Lung (tissue), 12 donors: ENCODE data around the gene KCNK2. TPM values are rescaled to one million over a fixed set of nuclear protein-coding genes. Genes with fewer than 3 reads are reported as not detected.

ENCODE experiments used
- ATAC-seq: fragments of 200-7000 bp; cut with Tn5 transposase; one replicate; pipeline ENCODE4 v1.9.1; 2020; ENCODE audit warnings: moderate number of reproducible peaks; ENCODE audit not compliant: insufficient read depth, low FRiP score
- DNase-seq, 3 donors: peaks; one replicate each; pipeline ENCODE4 v3.0.0-alpha.2; 2013 to 2017
- H3K27ac ChIP-seq, 2 donors: one replicate each; pipeline ENCODE4 v1.5.1; 2013; ENCODE audit warnings: mild to moderate bottlenecking in 2 of 2, moderate library complexity in 2 of 2, control low read depth in 1 of 2, inconsistent platforms in 1 of 2, low read depth in 1 of 2, low read length in 1 of 2
- H3K27me3 ChIP-seq, 3 donors: one replicate each; pipeline ENCODE4 v1.5.1; 2013; ENCODE audit warnings: low read length in 2 of 3; ENCODE audit not compliant: control insufficient read depth in 3 of 3, insufficient read depth in 3 of 3
- H3K36me3 ChIP-seq, 4 donors: one replicate each; pipeline ENCODE4 v1.5.1; 2013; ENCODE audit warnings: low read length in 4 of 4, mild to moderate bottlenecking in 1 of 4, moderate library complexity in 1 of 4; ENCODE audit not compliant: control insufficient read depth in 4 of 4, insufficient read depth in 4 of 4
- H3K4me1 ChIP-seq, 5 donors: one replicate each; pipeline ENCODE4 v1.5.1; 2013; ENCODE audit warnings: low read length in 5 of 5, mild to moderate bottlenecking in 2 of 5, moderate library complexity in 1 of 5; ENCODE audit not compliant: control insufficient read depth in 5 of 5, insufficient read depth in 5 of 5
- H3K4me3 ChIP-seq: one replicate; pipeline ENCODE4 v1.5.1; 2013; ENCODE audit warnings: mild to moderate bottlenecking, control low read depth, moderate library complexity
- H3K9ac ChIP-seq, 2 donors: one replicate each; pipeline ENCODE4 v1.5.1; 2013; ENCODE audit warnings: low read length in 2 of 2, control low read depth in 1 of 2; ENCODE audit not compliant: insufficient read depth in 1 of 2
- H3K9me3 ChIP-seq, 4 donors: one replicate each; pipeline ENCODE4 v1.5.1; 2013; ENCODE audit warnings: low read length in 3 of 4, mild to moderate bottlenecking in 1 of 4, moderate library complexity in 1 of 4; ENCODE audit not compliant: control insufficient read depth in 4 of 4, insufficient read depth in 3 of 4
- WGBS, 2 donors: extraction: QIAGEN DNeasy Blood & Tissue Kit; methylation state at CpG; one replicate each; pipeline ENCODE4 v1.1.7; 2013; 5-methylcytosine and 5-hydroxymethylcytosine counted together
- polyA plus RNA-seq, 2 donors: library from polyadenylated mRNA; stranded (reverse); fragments of 200-250 nt; gene quantifications; one replicate each; pipeline ENCODE4 v1.2.1, GENCODE V29; 2013
- total RNA-seq, 2 donors: library from RNA; depleted of rRNA in 1 of 2; stranded (reverse); fragments of >200 nt in 1 of 2; gene quantifications; one replicate each; pipeline ENCODE4 v1.2.1, GENCODE V29; 2014 to 2021
- TF ChIP-seq, protein P1 (sequence below): IDR thresholded peaks from 2 replicates; pipeline ENCODE4 v1.5.1; 2012; ENCODE audit warnings: mild to moderate bottlenecking; ENCODE audit errors: control extremely low read depth, extremely low read depth
- donor health status: control.
- donor health status: control.
- donor health status: Bipolar disorder and iron deficiency.
- donor health status: healthy.
- donor health status: DM: yes; HTN: yes; CAD: no.

Gene KCNK2
- total and polyA plus RNA-seq, 4 donors, result 0.05 to 0.71 (median 0.18) TPM

DNA sequence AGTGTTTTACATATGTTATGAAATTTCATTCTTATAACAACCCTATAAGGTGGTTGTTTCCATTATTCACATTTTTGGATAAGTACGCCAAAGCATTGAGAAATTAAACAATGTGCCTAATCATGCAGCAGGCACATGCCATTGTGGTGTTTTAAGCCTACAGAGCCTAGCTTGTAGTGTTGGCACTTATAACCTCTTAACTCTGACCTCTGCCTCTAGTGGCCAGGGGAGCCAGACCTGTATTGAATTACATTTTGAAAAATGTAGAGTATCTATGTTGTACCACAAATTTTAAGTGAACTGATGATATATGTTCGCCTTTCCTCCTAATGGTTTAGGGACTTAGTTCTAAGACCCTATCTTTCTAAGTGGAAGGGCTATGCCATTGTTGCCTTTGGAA is 61.0 kb downstream of the KCNK2 start:
- ATAC-seq, result no peak
- H3K27ac ChIP-seq, result no peak overlapping the region
- H3K4me1 ChIP-seq, result no peaks in the 10 kb centered on the region
- H3K36me3 ChIP-seq, result no peaks in the 10 kb centered on the region
- H3K9ac ChIP-seq, result no peak overlapping the region
- DNase-seq, result no peak
- WGBS, 2 donors, result 78 to 87% methylated on average over 2 of the region's 2 CpGs
- no peaks in the 10 kb centered on the region for H3K27me3 ChIP-seq
- TF ChIP-seq, protein P1, sequence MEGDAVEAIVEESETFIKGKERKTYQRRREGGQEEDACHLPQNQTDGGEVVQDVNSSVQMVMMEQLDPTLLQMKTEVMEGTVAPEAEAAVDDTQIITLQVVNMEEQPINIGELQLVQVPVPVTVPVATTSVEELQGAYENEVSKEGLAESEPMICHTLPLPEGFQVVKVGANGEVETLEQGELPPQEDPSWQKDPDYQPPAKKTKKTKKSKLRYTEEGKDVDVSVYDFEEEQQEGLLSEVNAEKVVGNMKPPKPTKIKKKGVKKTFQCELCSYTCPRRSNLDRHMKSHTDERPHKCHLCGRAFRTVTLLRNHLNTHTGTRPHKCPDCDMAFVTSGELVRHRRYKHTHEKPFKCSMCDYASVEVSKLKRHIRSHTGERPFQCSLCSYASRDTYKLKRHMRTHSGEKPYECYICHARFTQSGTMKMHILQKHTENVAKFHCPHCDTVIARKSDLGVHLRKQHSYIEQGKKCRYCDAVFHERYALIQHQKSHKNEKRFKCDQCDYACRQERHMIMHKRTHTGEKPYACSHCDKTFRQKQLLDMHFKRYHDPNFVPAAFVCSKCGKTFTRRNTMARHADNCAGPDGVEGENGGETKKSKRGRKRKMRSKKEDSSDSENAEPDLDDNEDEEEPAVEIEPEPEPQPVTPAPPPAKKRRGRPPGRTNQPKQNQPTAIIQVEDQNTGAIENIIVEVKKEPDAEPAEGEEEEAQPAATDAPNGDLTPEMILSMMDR, result no peak
- no peak overlapping the region for H3K4me3 ChIP-seq
- peaks cover 0 to 5% (median 0%) of the 10 kb centered on the region in 4 donors for H3K9me3 ChIP-seq

DNA sequence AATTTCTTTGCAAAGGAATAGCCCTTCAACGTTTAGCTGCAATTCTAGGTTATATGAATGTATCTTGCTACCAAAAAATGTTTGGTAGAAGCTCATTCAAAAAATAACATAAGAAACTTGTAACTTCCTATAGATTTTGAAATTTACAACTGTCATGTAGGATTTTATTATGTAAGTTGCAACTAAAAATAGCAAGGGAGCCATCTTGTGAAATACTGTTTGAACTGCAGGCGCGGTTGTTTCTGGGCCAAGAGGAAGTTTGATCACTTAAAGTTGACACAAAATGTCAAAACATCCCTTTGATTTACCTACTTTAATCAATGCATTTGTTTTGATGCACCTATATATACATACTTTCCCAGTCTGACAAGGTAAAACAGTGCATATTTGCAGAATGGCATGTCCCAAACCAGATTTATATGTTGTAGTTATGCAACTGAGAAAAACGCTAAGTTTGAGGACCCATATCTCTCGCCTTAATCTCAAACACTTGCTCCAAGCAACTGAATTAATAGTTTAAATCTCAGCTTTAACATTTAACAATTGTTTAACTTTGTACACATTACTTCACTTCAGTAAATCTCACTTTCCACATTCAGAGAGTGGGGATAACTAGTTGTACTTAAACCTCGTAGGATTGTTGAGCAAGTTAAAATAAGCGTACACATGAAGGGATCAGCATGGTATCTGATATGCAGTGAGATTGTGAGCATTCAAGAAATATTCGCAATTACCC is 63.9 kb downstream of the KCNK2 start:
- ATAC-seq (no peak), DNase-seq (peak; percentile 15 to 61 (median 48))
- Histone ChIP-seq H3K9ac (no peak overlapping the region), H3K4me1 (no peaks in the 10 kb centered on the region), H3K9me3 (peaks cover 0 to 3% (median 0%) of the 10 kb centered on the region in 4 donors), H3K36me3 (no peaks in the 10 kb centered on the region), H3K4me3 (no peak overlapping the region), H3K27ac (no peak overlapping the region), H3K27me3 (no peaks in the 10 kb centered on the region)
- WGBS, 2 donors, result 42 to 47% methylated on average over 8 of the region's 8 CpGs
- TF ChIP-seq, protein P1, result no peak

DNA sequence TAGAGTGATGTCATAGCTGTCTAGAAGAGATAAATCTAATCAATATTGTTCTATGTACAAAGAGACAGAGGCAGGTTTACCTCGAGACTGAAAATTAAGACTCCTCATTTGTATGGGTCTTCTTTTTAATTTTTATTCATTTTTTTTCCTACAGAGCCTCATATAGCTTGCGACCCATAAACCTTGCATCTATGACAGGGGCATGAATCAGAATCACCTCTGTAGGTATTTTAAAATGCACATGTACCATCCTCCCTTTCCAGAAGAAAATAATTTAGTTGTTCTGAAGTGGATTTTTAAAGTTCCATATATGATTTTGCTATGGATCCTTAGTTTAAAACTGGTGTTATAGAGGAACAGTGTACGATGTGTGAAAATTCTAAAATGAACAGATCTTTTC is 64.5 kb downstream of the KCNK2 start:
- TF ChIP-seq, protein P1, result no peak
- Histone ChIP-seq H3K9me3 (no peaks in the 10 kb centered on the region), H3K4me1 (no peaks in the 10 kb centered on the region), H3K27me3 (no peaks in the 10 kb centered on the region), H3K9ac (no peak overlapping the region), H3K36me3 (no peaks in the 10 kb centered on the region), H3K4me3 (no peak overlapping the region), H3K27ac (no peak overlapping the region)
- 85 to 91% methylated on average over 3 of the region's 3 CpGs for WGBS, 2 donors
- ATAC-seq, result no peak
- no peak for DNase-seq
